ENCODE results near the gene FBXO45. TPM values are rescaled to one million over a fixed set of nuclear protein-coding genes. Genes with fewer than 3 reads are reported as not detected.
"Not testable (repeated sequence)": the region's sequence is repeated elsewhere in the genome, so short reads cannot be mapped to it uniquely, and the experiment has no call there.

The FBXO45 gene
- total RNA-seq, 1 experiment from 2014 or later, result 34.2 TPM

- DNase-seq (ENCODE audit: low read depth), result not testable (repeated sequence)
These were observed 46.8 kb downstream of the FBXO45 start for GRCh38 chr3:196615234-196615633.

GRCh38 chr3:196617256-196617655 is 48.8 kb downstream of the FBXO45 start:
- DNase-seq (ENCODE audit: low read depth), result no peak

GRCh38 chr3:196619223-196619622 is 50.8 kb downstream of the FBXO45 start:
- DNase-seq (ENCODE audit: low read depth), result no peak

GRCh38 chr3:196619627-196620026 is 51.2 kb downstream of the FBXO45 start:
- DNase-seq (ENCODE audit: low read depth), result not testable (repeated sequence)

GRCh38 chr3:196620161-196620604 is 51.7 kb downstream of the FBXO45 start:
- peak; percentile 90 for DNase-seq (ENCODE audit: low read depth)

GRCh38 chr3:196620684-196621083 is 52.2 kb downstream of the FBXO45 start:
- DNase-seq (ENCODE audit: low read depth), result no peak

GRCh38 chr3:196621611-196622010 is 53.2 kb downstream of the FBXO45 start:
- no peak for DNase-seq (ENCODE audit: low read depth)

GRCh38 chr3:196624067-196624790 is 55.8 kb downstream of the FBXO45 start:
- no peak for DNase-seq (ENCODE audit: low read depth)

- DNase-seq (ENCODE audit: low read depth), result no peak
These were observed 56.4 kb downstream of the FBXO45 start for GRCh38 chr3:196624907-196625306.

- DNase-seq (ENCODE audit: low read depth), result no peak
These were observed 56.9 kb downstream of the FBXO45 start for GRCh38 chr3:196625331-196625730.

GRCh38 chr3:196627918-196628231 is 59.4 kb downstream of the FBXO45 start:
- no peak for DNase-seq (ENCODE audit: low read depth)

GRCh38 chr3:196629228-196629627 is 60.8 kb downstream of the FBXO45 start:
- no peak for DNase-seq (ENCODE audit: low read depth)

GRCh38 chr3:196631682-196632045 is 63.2 kb downstream of the FBXO45 start:
- DNase-seq (ENCODE audit: low read depth), result no peak

- peak; percentile 94 for DNase-seq (ENCODE audit: low read depth)
These were observed 63.7 kb downstream of the FBXO45 start for GRCh38 chr3:196632046-196632751.

GRCh38 chr3:196633555-196634151 is 65.2 kb downstream of the FBXO45 start:
- DNase-seq (ENCODE audit: low read depth), result no peak

GRCh38 chr3:196634224-196634623 is 65.8 kb downstream of the FBXO45 start:
- DNase-seq (ENCODE audit: low read depth), result no peak

GRCh38 chr3:196634829-196635228 is 66.4 kb downstream of the FBXO45 start:
- DNase-seq (ENCODE audit: low read depth), result no peak

GRCh38 chr3:196636369-196637349 is 68.2 kb downstream of the FBXO45 start:
- DNase-seq (ENCODE audit: low read depth), result no peak

GRCh38 chr3:196637941-196638340 is 69.5 kb downstream of the FBXO45 start:
- DNase-seq (ENCODE audit: low read depth), result not testable (repeated sequence)
